WERI-Rb-1 (cell line): ENCODE measurements around the gene ANGPTL2.

Experiments
- DNase-seq: peaks from one replicate; pipeline ENCODE4 v3.0.0-alpha.2; 2020
- H3K27ac ChIP-seq: fragments of 250-450 bp; sonication (Bioruptor Pico); 2 replicates; pipeline ENCODE4 v1.5.1; 2020; ENCODE audit warnings: mild to moderate bottlenecking, moderate library complexity
- H3K27me3 ChIP-seq: fragments of 250-450 bp; sonication (Bioruptor Pico); 2 replicates; pipeline ENCODE4 v1.5.1; 2021; ENCODE audit warnings: mild to moderate bottlenecking, low read depth, moderate library complexity; ENCODE audit not compliant: insufficient read depth, severe bottlenecking
- H3K36me3 ChIP-seq: fragments of 250-450 bp; sonication (Bioruptor Pico); 2 replicates; pipeline ENCODE4 v1.5.1; 2020; ENCODE audit warnings: mild to moderate bottlenecking, moderate library complexity
- H3K4me3 ChIP-seq: 2 replicates; pipeline ENCODE4 v1.5.1; 2011; ENCODE audit warnings: low read depth, mild to moderate bottlenecking, control low read depth, low read length
- H3K9me3 ChIP-seq: fragments of 250-450 bp; sonication (Bioruptor Pico); 2 replicates; pipeline ENCODE4 v1.5.1; 2021; ENCODE audit warnings: mild to moderate bottlenecking, moderate library complexity; ENCODE audit not compliant: severe bottlenecking
- TF ChIP-seq, protein P1 (sequence below): IDR thresholded peaks from 2 replicates; pipeline ENCODE4 v1.5.1; 2011; ENCODE audit warnings: low read depth, mild to moderate bottlenecking, control low read depth, inconsistent platforms, low read length

Gene ANGPTL2

DNA sequence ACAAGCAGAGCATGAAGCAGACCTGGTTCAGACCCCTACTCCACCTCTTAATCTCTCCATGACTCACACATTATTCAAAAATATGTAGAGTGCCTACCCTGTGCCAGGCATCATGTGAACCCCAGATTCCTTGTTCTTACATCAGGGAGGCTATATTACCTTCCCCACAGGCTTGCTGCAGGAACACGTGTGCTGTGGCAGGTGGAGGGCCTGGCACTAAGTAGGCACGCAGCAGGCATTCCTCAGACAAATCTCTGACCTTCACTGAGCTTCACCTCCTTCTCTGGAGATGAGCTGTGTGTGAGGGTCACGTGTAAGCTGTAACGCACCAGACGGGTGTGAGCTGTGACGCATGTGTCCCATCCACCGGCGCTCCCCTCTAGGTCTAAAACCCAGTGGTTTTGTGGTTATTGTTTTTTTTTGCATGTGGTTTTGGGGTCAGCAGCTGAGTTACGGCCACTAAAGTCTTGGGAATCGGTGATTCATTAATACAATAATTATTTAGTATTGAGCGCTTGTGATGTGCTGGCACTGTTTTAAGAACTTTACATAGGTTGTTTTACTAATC is 30.3 kb downstream of the ANGPTL2 start:
- H3K9me3 ChIP-seq: no peaks in the 10 kb centered on the region
- H3K36me3 ChIP-seq: peaks cover 5% of the 10 kb centered on the region
- no peak overlapping the region for H3K4me3 ChIP-seq
- no peaks in the 10 kb centered on the region for H3K27me3 ChIP-seq
- TF ChIP-seq, protein P1, sequence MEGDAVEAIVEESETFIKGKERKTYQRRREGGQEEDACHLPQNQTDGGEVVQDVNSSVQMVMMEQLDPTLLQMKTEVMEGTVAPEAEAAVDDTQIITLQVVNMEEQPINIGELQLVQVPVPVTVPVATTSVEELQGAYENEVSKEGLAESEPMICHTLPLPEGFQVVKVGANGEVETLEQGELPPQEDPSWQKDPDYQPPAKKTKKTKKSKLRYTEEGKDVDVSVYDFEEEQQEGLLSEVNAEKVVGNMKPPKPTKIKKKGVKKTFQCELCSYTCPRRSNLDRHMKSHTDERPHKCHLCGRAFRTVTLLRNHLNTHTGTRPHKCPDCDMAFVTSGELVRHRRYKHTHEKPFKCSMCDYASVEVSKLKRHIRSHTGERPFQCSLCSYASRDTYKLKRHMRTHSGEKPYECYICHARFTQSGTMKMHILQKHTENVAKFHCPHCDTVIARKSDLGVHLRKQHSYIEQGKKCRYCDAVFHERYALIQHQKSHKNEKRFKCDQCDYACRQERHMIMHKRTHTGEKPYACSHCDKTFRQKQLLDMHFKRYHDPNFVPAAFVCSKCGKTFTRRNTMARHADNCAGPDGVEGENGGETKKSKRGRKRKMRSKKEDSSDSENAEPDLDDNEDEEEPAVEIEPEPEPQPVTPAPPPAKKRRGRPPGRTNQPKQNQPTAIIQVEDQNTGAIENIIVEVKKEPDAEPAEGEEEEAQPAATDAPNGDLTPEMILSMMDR: no peak
- DNase-seq: no peak
- H3K27ac ChIP-seq: no peak overlapping the region

DNA sequence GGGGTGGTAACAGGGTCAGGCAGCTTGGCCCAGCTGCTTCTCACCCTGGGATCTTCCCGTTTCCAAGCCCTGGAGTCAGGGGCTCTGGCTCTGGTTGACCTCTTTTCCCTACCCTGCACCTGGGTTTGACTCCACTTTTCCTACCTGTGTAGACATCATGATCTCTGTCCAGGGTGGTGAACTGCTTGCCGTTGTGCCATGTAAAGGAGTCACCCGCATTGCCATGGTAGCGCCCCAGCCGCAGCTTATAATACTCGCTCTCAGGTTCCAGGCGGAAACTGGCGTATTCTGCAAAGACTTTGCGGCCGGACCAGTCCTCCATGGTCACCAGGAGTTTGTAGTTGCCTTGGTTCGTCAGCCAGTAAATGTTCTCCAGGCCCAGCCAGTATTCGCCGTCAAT is 30.9 kb downstream of the ANGPTL2 start:
- TF ChIP-seq, protein P1: no peak
- Histone ChIP-seq H3K36me3 (peaks cover 5% of the 10 kb centered on the region), H3K27ac (no peak overlapping the region), H3K4me3 (no peak overlapping the region), H3K9me3 (no peaks in the 10 kb centered on the region), H3K27me3 (no peaks in the 10 kb centered on the region)
- DNase-seq: no peak

DNA sequence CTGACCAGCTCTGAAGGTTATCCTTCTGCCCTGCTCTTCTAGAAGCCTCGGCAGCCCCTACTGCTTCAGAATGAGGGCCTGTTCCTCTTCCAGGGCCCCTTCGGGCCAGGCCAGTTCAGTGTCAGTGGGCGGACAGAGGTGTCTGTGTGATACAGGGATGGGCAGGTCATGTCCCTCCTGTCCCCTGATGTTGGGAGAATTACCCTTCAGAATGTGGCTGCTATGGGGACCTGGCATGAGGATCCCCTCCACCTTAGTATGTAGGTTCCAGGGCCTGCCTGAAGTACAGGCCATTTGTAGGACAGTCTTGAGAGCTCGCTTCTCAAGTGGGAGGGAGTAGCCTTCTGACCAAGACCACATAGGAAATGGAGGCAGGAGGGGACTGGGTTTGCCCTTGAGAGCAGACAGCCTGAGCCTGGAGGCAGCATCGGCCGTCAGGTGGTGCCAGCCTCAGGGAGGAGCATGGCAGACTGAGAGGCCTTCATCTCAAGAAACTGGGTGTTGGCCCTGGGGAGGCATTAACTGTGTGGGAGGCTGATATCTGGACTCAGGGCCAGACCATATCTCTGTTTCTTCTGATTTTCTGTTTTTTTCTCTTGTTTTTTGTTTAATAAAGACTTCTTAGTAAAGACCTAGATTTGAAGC is 32.0 kb downstream of the ANGPTL2 start:
- no peaks in the 10 kb centered on the region for H3K27me3 ChIP-seq
- TF ChIP-seq, protein P1: no peak
- H3K9me3 ChIP-seq: no peaks in the 10 kb centered on the region
- DNase-seq: no peak
- no peak overlapping the region for H3K4me3 ChIP-seq
- H3K27ac ChIP-seq: no peak overlapping the region
- peaks cover 5% of the 10 kb centered on the region for H3K36me3 ChIP-seq

DNA sequence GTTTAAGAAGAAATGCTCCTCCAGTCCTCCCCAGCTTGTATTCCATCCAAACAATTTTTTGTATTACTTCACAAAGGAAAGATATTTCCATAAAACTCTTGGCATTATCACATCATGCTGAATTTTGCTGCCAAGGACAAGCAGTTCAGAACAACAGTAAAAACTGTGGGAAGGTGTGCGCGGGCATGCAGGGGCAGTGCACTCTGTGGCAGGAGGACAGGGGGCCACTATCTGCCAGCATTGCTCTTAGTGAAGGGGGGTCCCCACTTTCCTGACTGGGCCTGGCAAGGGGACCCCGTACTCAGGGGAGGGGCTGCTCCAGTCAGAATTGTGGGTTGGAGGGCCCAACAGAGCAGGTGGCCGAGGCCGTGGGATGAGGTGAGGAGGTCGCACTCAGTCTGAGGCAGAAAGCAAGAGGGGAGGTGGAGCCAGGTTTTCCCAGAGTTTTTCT is 32.8 kb downstream of the ANGPTL2 start:
- DNase-seq: no peak

DNA sequence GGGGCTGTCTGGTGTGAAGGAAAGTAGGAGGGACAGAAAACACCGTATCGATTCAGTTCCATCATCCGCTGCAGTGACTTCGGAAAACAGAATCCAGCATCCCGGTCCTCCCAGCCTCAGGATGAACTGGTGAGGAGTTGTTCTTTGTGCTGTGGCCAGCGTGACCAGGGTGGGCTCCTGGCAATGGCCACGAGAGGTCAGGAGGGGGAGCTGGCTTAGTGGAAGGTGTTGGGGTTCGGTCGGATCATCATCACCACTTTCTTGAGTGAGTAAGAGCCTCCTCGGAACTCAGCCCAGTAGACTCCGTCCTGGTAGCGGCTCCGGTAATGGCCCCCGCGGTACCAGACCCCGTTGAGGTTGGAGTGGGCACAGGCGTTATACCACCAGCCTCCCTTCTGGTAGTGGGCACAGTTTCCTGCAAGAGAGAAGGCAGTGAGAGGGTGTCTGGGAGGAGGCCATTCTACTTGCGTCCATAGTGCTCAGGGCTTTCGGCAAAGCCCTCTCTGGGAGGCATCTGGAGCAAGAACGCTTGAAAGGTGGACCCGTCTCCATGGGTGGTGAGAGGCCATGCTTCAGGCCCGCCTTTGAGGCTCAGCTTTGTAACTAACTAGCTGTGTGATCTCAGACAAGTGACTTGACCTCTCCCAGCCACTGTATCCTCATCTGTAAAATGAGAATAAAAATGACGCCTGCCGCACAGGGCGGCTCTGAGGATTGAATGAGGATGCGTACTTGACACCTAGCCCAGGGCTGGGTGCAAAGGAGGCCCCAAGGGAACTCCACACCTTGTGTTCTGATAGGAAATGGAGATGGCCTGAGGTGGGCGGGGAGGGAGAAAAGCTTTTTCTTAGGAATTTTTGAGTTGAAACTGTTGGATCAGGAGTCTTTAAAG is 33.5 kb downstream of the ANGPTL2 start:
- Histone ChIP-seq H3K27ac (no peak overlapping the region), H3K36me3 (peaks cover 5% of the 10 kb centered on the region), H3K4me3 (no peak overlapping the region), H3K9me3 (no peaks in the 10 kb centered on the region), H3K27me3 (no peaks in the 10 kb centered on the region)
- TF ChIP-seq, protein P1: no peak
- DNase-seq: peak; percentile 4

More for the DNA sequence above, 32.8 kb downstream of the ANGPTL2 start:
- no peak overlapping the region for H3K4me3 ChIP-seq
- H3K27ac ChIP-seq: no peak overlapping the region
- peaks cover 5% of the 10 kb centered on the region for H3K36me3 ChIP-seq
- TF ChIP-seq, protein P1: no peak
- no peaks in the 10 kb centered on the region for H3K9me3 ChIP-seq
- H3K27me3 ChIP-seq: no peaks in the 10 kb centered on the region
